ENCODE measurements around the gene FAM170B. TPM values are rescaled to one million over a fixed set of nuclear protein-coding genes. Genes with fewer than 3 reads are reported as not detected.

The FAM170B gene
- total and polyA plus RNA-seq, 5 donors from 2014 or later = not detected

DNA sequence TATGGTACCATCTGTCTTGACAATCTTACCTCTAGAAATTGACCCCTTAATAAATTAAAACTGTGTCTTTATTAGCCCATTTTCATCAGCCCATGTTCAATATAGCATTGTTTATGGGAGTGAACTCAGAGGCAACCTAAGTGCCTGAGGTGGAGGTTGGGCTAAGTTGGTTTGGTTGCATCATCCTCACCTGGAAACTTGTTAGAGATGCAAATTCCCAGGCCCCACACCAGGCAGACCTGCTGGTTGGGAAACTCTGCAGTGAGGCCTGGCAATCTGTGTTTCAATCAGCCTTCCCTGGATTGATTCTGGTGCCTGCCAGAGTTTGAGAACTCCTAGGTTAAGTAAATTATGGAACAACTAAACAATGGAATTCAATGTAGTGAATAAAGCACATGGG, 9.4 kb upstream of the FAM170B start:
- Mint-ChIP-seq H3K36me3 (no peaks in the 10 kb centered on the region), H3K9me3 (peaks cover 0 to 7% (median 3%) of the 10 kb centered on the region in 7 donors), H3K27ac (no peak overlapping the region), H3K4me3 (no peak overlapping the region), H3K27me3 (peaks cover 4% of the 10 kb centered on the region), H3K4me1 (peaks cover 0 to 2% (median 0%) of the 10 kb centered on the region in 4 donors)
- no peak for ATAC-seq (ENCODE audit: low read depth in 2 of 2)
- Histone ChIP-seq H3K4me1 (ENCODE audit: control insufficient read depth, insufficient read depth, low read length, poor library complexity, severe bottlenecking) (no peaks in the 10 kb centered on the region), H3K36me3 (ENCODE audit: control insufficient read depth, insufficient read depth, low read length) (no peaks in the 10 kb centered on the region), H3K4me3 (ENCODE audit: low read depth, low read length) (no peak overlapping the region), H3K27ac (ENCODE audit: insufficient read depth, low read length, poor library complexity, severe bottlenecking) (no peak overlapping the region), H3K27me3 (ENCODE audit: control insufficient read depth, insufficient read depth, low read length) (no peaks in the 10 kb centered on the region), H3K9me3 (ENCODE audit: control insufficient read depth in 2 of 2, low read length in 2 of 2) (no peaks in the 10 kb centered on the region)
- no peak for DNase-seq

GRCh38 chr10:49141541-49142332, 7.9 kb upstream of the FAM170B start:
- Histone ChIP-seq H3K4me1 (ENCODE audit: control insufficient read depth, insufficient read depth, low read length, poor library complexity, severe bottlenecking) (no peaks in the 10 kb centered on the region), H3K9me3 (ENCODE audit: control insufficient read depth in 2 of 2, low read length in 2 of 2) (no peaks in the 10 kb centered on the region), H3K4me3 (ENCODE audit: low read depth, low read length) (no peak overlapping the region), H3K27me3 (ENCODE audit: control insufficient read depth, insufficient read depth, low read length) (no peaks in the 10 kb centered on the region), H3K27ac (ENCODE audit: insufficient read depth, low read length, poor library complexity, severe bottlenecking) (no peak overlapping the region), H3K36me3 (ENCODE audit: control insufficient read depth, insufficient read depth, low read length) (no peaks in the 10 kb centered on the region)
- H3K27ac Mint-ChIP-seq = no peak overlapping the region
- no peak for ATAC-seq (ENCODE audit: low read depth in 2 of 2)
- H3K4me3 Mint-ChIP-seq = no peak overlapping the region
- H3K36me3 Mint-ChIP-seq = no peaks in the 10 kb centered on the region
- peaks cover 0 to 2% (median 0%) of the 10 kb centered on the region in 4 donors for H3K4me1 Mint-ChIP-seq
- H3K9me3 Mint-ChIP-seq = peaks cover 0 to 3% (median 0%) of the 10 kb centered on the region in 7 donors
- no peak for DNase-seq
- peaks cover 4% of the 10 kb centered on the region for H3K27me3 Mint-ChIP-seq

DNA sequence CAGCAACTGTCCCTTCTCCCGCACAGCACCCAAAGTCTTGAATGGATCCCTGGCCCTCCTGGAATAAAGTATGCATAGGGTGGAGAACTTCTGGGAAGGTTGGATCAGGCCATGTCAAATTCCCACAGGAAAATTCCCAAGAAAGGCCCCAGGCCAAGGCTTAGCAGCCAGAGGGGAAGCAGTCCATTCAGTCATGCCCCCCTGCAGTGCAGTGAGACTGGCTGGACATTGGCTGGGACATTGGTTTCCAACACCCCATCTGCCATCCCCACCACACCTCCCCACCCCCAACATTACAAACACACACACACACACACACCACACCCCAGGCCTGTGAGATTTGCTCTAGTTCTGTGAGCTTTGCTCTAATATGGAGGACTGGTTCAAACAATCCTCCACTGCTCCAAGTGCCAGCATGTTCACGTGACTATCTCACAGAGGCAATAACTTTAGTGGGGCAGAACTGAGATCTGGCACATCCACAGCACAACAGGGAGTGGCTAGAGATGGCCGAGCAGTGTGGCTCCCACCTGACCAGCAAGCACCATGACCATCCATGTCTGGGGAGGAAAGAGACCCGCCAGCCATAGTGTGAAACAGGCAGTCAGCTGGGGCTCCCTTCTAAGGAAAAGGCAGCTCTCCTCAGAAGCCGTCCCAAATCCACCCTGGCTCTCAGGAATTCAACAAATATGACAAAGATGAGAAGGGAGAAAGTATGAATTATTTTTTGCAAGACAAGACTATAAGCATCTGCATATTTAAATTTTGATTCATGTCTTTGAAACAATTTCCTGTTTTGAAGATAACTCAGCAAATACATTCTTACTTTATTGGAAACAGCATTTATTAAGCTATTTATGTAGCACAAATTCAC, 6.7 kb upstream of the FAM170B start:
- DNase-seq (no peak), ATAC-seq (ENCODE audit: low read depth in 2 of 2) (no peak)
- no peak overlapping the region for H3K27ac Mint-ChIP-seq
- H3K9me3 Mint-ChIP-seq = peaks cover 0 to 3% (median 0%) of the 10 kb centered on the region in 7 donors
- H3K36me3 ChIP-seq (ENCODE audit: control insufficient read depth, insufficient read depth, low read length) = no peaks in the 10 kb centered on the region
- peaks cover 0 to 4% (median 0%) of the 10 kb centered on the region in 4 donors for H3K4me1 Mint-ChIP-seq
- H3K27me3 ChIP-seq (ENCODE audit: control insufficient read depth, insufficient read depth, low read length) = no peaks in the 10 kb centered on the region
- H3K9me3 ChIP-seq (ENCODE audit: control insufficient read depth in 2 of 2, low read length in 2 of 2) = no peaks in the 10 kb centered on the region
- no peak overlapping the region for H3K4me3 ChIP-seq (ENCODE audit: low read depth, low read length)
- no peak overlapping the region for H3K27ac ChIP-seq (ENCODE audit: insufficient read depth, low read length, poor library complexity, severe bottlenecking)
- no peaks in the 10 kb centered on the region for H3K36me3 Mint-ChIP-seq
- no peak overlapping the region for H3K4me3 Mint-ChIP-seq
- peaks cover 4% of the 10 kb centered on the region for H3K27me3 Mint-ChIP-seq
- H3K4me1 ChIP-seq (ENCODE audit: control insufficient read depth, insufficient read depth, low read length, poor library complexity, severe bottlenecking) = no peaks in the 10 kb centered on the region

- Mint-ChIP-seq H3K9me3 (peaks cover 0 to 3% (median 0%) of the 10 kb centered on the region in 7 donors), H3K36me3 (no peaks in the 10 kb centered on the region), H3K4me1 (peaks cover 0 to 4% (median 0%) of the 10 kb centered on the region in 4 donors), H3K4me3 (no peak overlapping the region), H3K27ac (no peak overlapping the region), H3K27me3 (peaks cover 4% of the 10 kb centered on the region)
- Histone ChIP-seq H3K9me3 (ENCODE audit: control insufficient read depth in 2 of 2, low read length in 2 of 2) (no peaks in the 10 kb centered on the region), H3K27ac (ENCODE audit: insufficient read depth, low read length, poor library complexity, severe bottlenecking) (no peak overlapping the region), H3K36me3 (ENCODE audit: control insufficient read depth, insufficient read depth, low read length) (no peaks in the 10 kb centered on the region), H3K27me3 (ENCODE audit: control insufficient read depth, insufficient read depth, low read length) (no peaks in the 10 kb centered on the region), H3K4me1 (ENCODE audit: control insufficient read depth, insufficient read depth, low read length, poor library complexity, severe bottlenecking) (no peaks in the 10 kb centered on the region), H3K4me3 (ENCODE audit: low read depth, low read length) (no peak overlapping the region)
- no peak for DNase-seq
- ATAC-seq (ENCODE audit: low read depth in 2 of 2) = peak in 1 of 2 donors; percentile 25
Measured at GRCh38 chr10:49139846-49140195, 6.0 kb upstream of the FAM170B start.

GRCh38 chr10:49139028-49139845, 5.4 kb upstream of the FAM170B start:
- H3K4me1 Mint-ChIP-seq = peaks cover 0 to 4% (median 0%) of the 10 kb centered on the region in 4 donors
- peaks cover 4% of the 10 kb centered on the region for H3K27me3 Mint-ChIP-seq
- ATAC-seq (ENCODE audit: low read depth in 2 of 2) = no peak

DNA sequence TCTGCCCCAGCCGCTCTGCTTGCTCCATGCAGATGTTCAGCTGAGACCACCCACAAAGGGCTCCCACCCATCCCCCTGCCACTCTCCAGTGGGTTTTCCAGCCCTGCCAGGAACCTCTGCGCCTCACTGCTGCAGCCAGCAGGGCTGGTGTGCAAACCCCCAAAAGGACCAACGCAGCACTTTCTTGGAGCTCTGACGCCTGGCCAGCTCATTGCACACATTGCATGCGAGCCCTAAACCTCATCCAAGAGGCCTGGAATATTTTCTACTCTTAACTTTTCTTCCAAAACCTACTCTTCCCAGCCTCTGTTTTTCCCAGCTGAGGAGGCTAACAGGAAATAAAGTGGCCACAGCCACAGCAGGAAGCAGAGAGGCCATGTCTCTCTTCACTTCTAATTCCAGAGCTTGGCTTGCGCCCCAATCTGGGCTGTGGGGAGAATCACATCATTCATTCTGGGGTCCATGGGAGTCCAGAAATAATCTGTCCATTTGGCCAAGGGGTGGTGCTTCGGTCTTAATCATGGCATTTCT, 4.6 kb upstream of the FAM170B start:
- peaks cover 4% of the 10 kb centered on the region for H3K27me3 Mint-ChIP-seq
- Histone ChIP-seq H3K36me3 (ENCODE audit: control insufficient read depth, insufficient read depth, low read length) (no peaks in the 10 kb centered on the region), H3K27me3 (ENCODE audit: control insufficient read depth, insufficient read depth, low read length) (no peaks in the 10 kb centered on the region), H3K27ac (ENCODE audit: insufficient read depth, low read length, poor library complexity, severe bottlenecking) (no peak overlapping the region), H3K4me3 (ENCODE audit: low read depth, low read length) (no peak overlapping the region), H3K4me1 (ENCODE audit: control insufficient read depth, insufficient read depth, low read length, poor library complexity, severe bottlenecking) (no peaks in the 10 kb centered on the region), H3K9me3 (ENCODE audit: control insufficient read depth in 2 of 2, low read length in 2 of 2) (no peaks in the 10 kb centered on the region)
- ATAC-seq (ENCODE audit: low read depth in 2 of 2) (no peak), DNase-seq (no peak)
- peaks cover 0 to 4% (median 0%) of the 10 kb centered on the region in 4 donors for H3K4me1 Mint-ChIP-seq
- no peak overlapping the region for H3K27ac Mint-ChIP-seq
- H3K36me3 Mint-ChIP-seq = no peaks in the 10 kb centered on the region
- peaks cover 0 to 1% (median 0%) of the 10 kb centered on the region in 7 donors for H3K9me3 Mint-ChIP-seq
- no peak overlapping the region for H3K4me3 Mint-ChIP-seq

More at GRCh38 chr10:49139028-49139845, 5.4 kb upstream of the FAM170B start:
- Histone ChIP-seq H3K9me3 (ENCODE audit: control insufficient read depth in 2 of 2, low read length in 2 of 2) (no peaks in the 10 kb centered on the region), H3K4me1 (ENCODE audit: control insufficient read depth, insufficient read depth, low read length, poor library complexity, severe bottlenecking) (no peaks in the 10 kb centered on the region), H3K36me3 (ENCODE audit: control insufficient read depth, insufficient read depth, low read length) (no peaks in the 10 kb centered on the region), H3K27ac (ENCODE audit: insufficient read depth, low read length, poor library complexity, severe bottlenecking) (no peak overlapping the region), H3K4me3 (ENCODE audit: low read depth, low read length) (no peak overlapping the region), H3K27me3 (ENCODE audit: control insufficient read depth, insufficient read depth, low read length) (no peaks in the 10 kb centered on the region)
- Mint-ChIP-seq H3K9me3 (peaks cover 0 to 3% (median 0%) of the 10 kb centered on the region in 7 donors), H3K4me3 (no peak overlapping the region), H3K27ac (no peak overlapping the region), H3K36me3 (no peaks in the 10 kb centered on the region)
- DNase-seq = no peak

DNA sequence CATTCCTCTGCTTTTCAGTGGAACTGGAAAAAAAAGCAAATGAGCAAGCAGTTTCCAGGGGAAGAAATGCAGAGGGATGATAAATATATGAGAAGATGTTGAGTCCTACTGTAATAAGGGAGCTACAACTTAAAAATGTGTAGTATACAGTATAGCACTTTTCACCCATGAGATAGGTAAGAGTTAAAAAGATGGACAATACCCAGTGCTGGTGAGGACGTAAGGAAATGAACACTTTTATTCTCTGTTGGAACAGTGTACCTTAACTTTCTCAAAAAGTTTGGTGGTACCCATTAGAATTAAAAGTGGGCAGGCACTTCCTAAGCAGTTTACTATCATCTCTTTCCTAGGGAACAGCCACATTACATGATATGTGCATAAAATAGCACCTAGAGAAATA, 2.7 kb upstream of the FAM170B start:
- Histone ChIP-seq H3K4me3 (ENCODE audit: low read depth, low read length) (no peak overlapping the region), H3K36me3 (ENCODE audit: control insufficient read depth, insufficient read depth, low read length) (no peaks in the 10 kb centered on the region), H3K27me3 (ENCODE audit: control insufficient read depth, insufficient read depth, low read length) (no peaks in the 10 kb centered on the region), H3K9me3 (ENCODE audit: control insufficient read depth in 2 of 2, low read length in 2 of 2) (no peaks in the 10 kb centered on the region), H3K27ac (ENCODE audit: insufficient read depth, low read length, poor library complexity, severe bottlenecking) (no peak overlapping the region), H3K4me1 (ENCODE audit: control insufficient read depth, insufficient read depth, low read length, poor library complexity, severe bottlenecking) (no peaks in the 10 kb centered on the region)
- Mint-ChIP-seq H3K4me1 (peaks cover 0 to 4% (median 0%) of the 10 kb centered on the region in 4 donors), H3K27ac (no peak overlapping the region), H3K27me3 (no peaks in the 10 kb centered on the region), H3K36me3 (no peaks in the 10 kb centered on the region), H3K4me3 (no peak overlapping the region), H3K9me3 (peaks cover 0 to 1% (median 0%) of the 10 kb centered on the region in 7 donors)
- DNase-seq = no peak
- no peak for ATAC-seq (ENCODE audit: low read depth in 2 of 2)

Data from CD4-positive, CD25-positive, alpha-beta regulatory T cell (primary cell).